Body of pancreas (tissue), 4 donors: ENCODE data around the gene TOM1. TPM values are rescaled to one million over a fixed set of nuclear protein-coding genes. Genes with fewer than 3 reads are reported as not detected.

Source experiments
- ATAC-seq: fragments of 150-250 bp; one replicate; pipeline ENCODE4 v1.9.1; 2016
- DNase-seq, 4 donors: peaks; one replicate each; pipeline ENCODE4 v3.0.0-alpha.2; 2019
- H3K27ac ChIP-seq, 4 donors: fragments of 200-600 bp; sonication (generic); 1 replicate in 3 of 4; 2 replicates in 1 of 4; pipeline versions ENCODE4 v1.5.1 to v1.6.1; 2016 to 2019; ENCODE audit warnings: mild to moderate bottlenecking in 1 of 4, mixed read lengths in 1 of 4, moderate library complexity in 1 of 4
- H3K27me3 ChIP-seq, 2 donors: fragments of 200-600 bp; sonication (generic); one replicate each; pipeline ENCODE4 v1.6.0; 2016; ENCODE audit warnings: mild to moderate bottlenecking in 1 of 2
- H3K36me3 ChIP-seq, 2 donors: fragments of 200-600 bp; sonication (generic); replicated peaks in 1 of 2; 2 replicates each; pipeline ENCODE4 v1.5.1; 2016; ENCODE audit warnings: low read depth in 2 of 2; ENCODE audit not compliant: insufficient read depth in 1 of 2
- H3K4me1 ChIP-seq: fragments of 200-600 bp; sonication (generic); one replicate; pipeline ENCODE4 v1.6.0; 2016
- H3K4me3 ChIP-seq, 2 donors: fragments of 200-600 bp; sonication (generic); 1 replicate in 1 of 2; 2 replicates in 1 of 2; pipeline ENCODE4 v1.5.1; 2016 to 2019
- H3K9me3 ChIP-seq, 3 donors: fragments of 200-600 bp; sonication (generic); 1 replicate in 2 of 3; 2 replicates in 1 of 3; pipeline ENCODE4 v1.5.1; 2016
- POLR2A ChIP-seq, 3 donors: fragments of 450-650 bp; IDR thresholded peaks; one replicate each; pipeline ENCODE4 v1.6.1; 2016; ENCODE audit warnings: antibody characterized with exemption in 3 of 3, mild to moderate bottlenecking in 2 of 3
- WGBS, 2 donors: methylation state at CpG; one replicate each; pipeline ENCODE4 v1.1.5; 2017; 5-methylcytosine and 5-hydroxymethylcytosine counted together
- intact Hi-C: fragments of 100-400 bp; cut with DNase I; formaldehyde crosslinking; loops from one replicate; pipeline ENCODE4 v1.15.1; 2023
- total RNA-seq, 2 donors: library from RNA; depleted of rRNA; stranded (reverse); fragments of >200 nt; gene quantifications; one replicate each; pipeline ENCODE4 v1.1.0, GENCODE V29; 2016
- TF ChIP-seq, protein P1 (sequence below), 7 experiments: fragments of 450-650 bp in 4 of 7; fragments of 200-600 bp in 3 of 7; sonication (generic) in 3 of 7; IDR thresholded peaks; one replicate each; pipeline ENCODE4 v1.5.1; 2016 to 2019; ENCODE audit warnings: antibody characterized with exemption in 7 of 7

TOM1 gene
- total RNA-seq, 2 donors from 2014 or later = 34.0 to 42.2 TPM

DNA sequence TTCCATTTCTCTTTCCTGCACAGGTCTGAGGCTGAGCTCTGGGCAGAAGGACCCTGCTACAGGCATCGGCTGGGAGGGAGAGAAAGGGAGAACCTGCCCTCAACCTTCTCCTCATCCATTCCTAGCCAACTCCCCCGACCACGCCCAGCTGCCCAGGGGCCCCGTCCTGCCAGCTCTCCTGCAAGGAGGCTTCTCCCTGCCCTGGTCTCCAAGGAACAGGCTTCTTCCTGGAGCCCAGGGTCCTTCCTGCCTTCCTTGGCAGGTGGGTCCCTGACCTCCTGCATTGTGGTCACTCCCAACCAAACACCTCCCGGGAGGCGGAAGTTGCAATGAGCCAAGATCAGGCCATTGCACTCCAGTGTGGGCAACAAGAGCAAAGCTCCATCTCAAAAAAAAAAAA lies 68.7 kb downstream of the TOM1 start:
- Histone ChIP-seq H3K9me3 (no peaks in the 10 kb centered on the region), H3K4me3 (no peak overlapping the region), H3K27ac (no peak overlapping the region), H3K27me3 (no peaks in the 10 kb centered on the region), H3K4me1 (peaks cover 10% of the 10 kb centered on the region), H3K36me3 (no peaks in the 10 kb centered on the region)
- intact Hi-C loops = no loop called here
- ATAC-seq (no peak), DNase-seq (no peak)
- TF ChIP-seq, protein P1, sequence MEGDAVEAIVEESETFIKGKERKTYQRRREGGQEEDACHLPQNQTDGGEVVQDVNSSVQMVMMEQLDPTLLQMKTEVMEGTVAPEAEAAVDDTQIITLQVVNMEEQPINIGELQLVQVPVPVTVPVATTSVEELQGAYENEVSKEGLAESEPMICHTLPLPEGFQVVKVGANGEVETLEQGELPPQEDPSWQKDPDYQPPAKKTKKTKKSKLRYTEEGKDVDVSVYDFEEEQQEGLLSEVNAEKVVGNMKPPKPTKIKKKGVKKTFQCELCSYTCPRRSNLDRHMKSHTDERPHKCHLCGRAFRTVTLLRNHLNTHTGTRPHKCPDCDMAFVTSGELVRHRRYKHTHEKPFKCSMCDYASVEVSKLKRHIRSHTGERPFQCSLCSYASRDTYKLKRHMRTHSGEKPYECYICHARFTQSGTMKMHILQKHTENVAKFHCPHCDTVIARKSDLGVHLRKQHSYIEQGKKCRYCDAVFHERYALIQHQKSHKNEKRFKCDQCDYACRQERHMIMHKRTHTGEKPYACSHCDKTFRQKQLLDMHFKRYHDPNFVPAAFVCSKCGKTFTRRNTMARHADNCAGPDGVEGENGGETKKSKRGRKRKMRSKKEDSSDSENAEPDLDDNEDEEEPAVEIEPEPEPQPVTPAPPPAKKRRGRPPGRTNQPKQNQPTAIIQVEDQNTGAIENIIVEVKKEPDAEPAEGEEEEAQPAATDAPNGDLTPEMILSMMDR (IDR thresholded peaks at IDR 0.05) = no peak
- no peak for TF ChIP-seq POLR2A (IDR thresholded peaks at IDR 0.05)
- WGBS, 2 donors = 82 to 90% methylated on average over 5 to 6 of the region's 6 CpGs

DNA sequence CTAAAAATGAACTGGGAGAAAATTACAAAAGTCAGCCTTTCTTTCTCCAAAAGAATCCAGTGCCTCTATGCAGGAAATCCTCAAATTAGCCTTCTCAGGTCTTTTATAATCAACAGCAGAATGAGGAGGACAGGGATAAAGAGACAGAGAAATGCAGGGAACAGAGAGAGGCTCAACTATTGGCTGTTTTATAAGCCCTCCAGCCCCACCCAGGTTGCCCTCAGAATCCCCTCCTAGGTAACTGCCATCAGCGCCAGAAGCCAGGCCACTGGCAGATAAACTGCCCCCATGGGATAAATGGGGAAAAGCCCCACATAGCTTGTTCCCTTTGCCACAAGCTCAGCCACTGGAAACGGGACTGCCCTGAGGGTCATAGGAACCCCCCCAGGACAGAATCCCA lies 70.3 kb downstream of the TOM1 start:
- WGBS, 2 donors = 52 to 80% methylated on average over 2 of the region's 2 CpGs
- Histone ChIP-seq H3K27ac (no peak overlapping the region), H3K9me3 (no peaks in the 10 kb centered on the region), H3K4me3 (no peak overlapping the region), H3K36me3 (no peaks in the 10 kb centered on the region), H3K27me3 (no peaks in the 10 kb centered on the region), H3K4me1 (peaks cover 10% of the 10 kb centered on the region)
- DNase-seq (no peak), ATAC-seq (no peak)
- intact Hi-C loops = no loop called here
- TF ChIP-seq POLR2A (IDR thresholded peaks at IDR 0.05) = no peak
- TF ChIP-seq, protein P1 (IDR thresholded peaks at IDR 0.05) = no peak

DNA sequence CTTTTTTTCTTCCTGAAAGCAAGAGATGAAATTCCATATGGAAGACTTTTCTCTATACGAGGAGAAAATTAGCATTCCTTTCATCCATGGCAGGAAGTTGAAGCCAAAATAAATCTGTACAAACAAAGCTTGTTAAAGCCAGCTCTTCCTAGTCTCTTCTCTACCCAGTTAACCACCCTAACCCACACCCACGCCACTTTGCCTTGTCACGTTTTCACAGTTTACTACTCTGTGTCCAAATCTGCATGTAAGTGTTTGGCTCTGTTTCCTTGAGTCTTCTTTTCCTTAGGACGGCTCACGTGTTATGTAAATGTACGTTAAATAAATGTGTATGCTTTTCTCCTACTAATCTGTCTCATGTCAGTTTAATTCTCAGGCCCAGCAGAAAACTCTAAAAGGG lies 74.1 kb downstream of the TOM1 start:
- 81 to 83% methylated on average over 6 of the region's 6 CpGs for WGBS, 2 donors
- DNase-seq (no peak), ATAC-seq (no peak)
- TF ChIP-seq, protein P1 (IDR thresholded peaks at IDR 0.05) = no peak
- H3K9me3 ChIP-seq = no peaks in the 10 kb centered on the region
- no peak overlapping the region for H3K4me3 ChIP-seq
- H3K36me3 ChIP-seq = no peaks in the 10 kb centered on the region
- intact Hi-C loops = no loop called here
- peaks cover 30% of the 10 kb centered on the region for H3K4me1 ChIP-seq
- H3K27me3 ChIP-seq = no peaks in the 10 kb centered on the region
- H3K27ac ChIP-seq = no peak overlapping the region

DNA sequence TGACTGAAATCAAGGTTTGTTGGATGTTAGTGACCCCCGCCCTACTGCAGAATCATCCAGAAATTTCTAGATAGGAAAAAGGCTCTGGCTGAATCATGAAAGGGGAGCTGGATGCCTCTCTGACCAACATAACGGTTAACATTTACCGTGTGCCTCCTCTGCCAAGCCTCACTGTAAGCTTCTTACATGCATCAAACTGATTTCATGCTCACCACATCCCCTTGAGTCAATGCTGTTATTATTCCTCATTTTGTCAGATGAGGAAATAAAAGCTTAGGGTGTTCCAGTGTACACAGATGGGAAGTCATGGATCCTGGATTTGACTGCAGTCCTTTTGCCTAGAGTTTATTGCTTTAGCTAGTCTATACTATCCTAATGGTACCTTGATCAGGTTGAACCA lies 75.3 kb downstream of the TOM1 start:
- H3K27me3 ChIP-seq = no peaks in the 10 kb centered on the region
- TF ChIP-seq, protein P1 (IDR thresholded peaks at IDR 0.05) = no peak
- TF ChIP-seq POLR2A (IDR thresholded peaks at IDR 0.05) = no peak
- DNase-seq (no peak), ATAC-seq (no peak)
- H3K27ac ChIP-seq = no peak overlapping the region
- peaks cover 37% of the 10 kb centered on the region for H3K4me1 ChIP-seq
- no peak overlapping the region for H3K4me3 ChIP-seq
- no peaks in the 10 kb centered on the region for H3K9me3 ChIP-seq
- H3K36me3 ChIP-seq = no peaks in the 10 kb centered on the region
- intact Hi-C loops = no loop called here
- 66 to 88% methylated on average over 3 of the region's 3 CpGs for WGBS, 2 donors

DNA sequence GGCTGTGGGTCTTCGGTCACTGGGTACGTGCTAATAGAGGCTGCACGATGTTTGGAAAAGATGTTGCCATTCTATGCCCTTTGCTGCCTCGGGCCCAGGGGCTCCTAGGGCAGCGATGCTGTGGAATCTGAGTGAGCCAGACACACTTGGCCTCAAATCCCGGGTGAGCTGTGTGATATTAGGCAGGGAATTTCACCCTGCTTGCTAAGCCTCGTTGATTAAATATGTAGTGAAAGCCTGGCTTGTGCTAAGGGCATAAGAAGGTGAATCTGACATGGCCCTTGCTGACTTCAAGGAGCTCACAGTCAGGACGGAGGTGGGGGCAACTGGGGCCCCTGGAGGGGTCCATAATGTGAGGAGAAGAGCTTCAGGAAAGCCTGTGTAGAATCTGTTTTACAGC lies 75.8 kb downstream of the TOM1 start:
- Histone ChIP-seq H3K27ac (no peak overlapping the region), H3K36me3 (no peaks in the 10 kb centered on the region), H3K4me3 (no peak overlapping the region), H3K9me3 (no peaks in the 10 kb centered on the region), H3K27me3 (no peaks in the 10 kb centered on the region), H3K4me1 (peaks cover 40% of the 10 kb centered on the region)
- DNase-seq (no peak), ATAC-seq (no peak)
- intact Hi-C loops = no loop called here
- TF ChIP-seq, protein P1 (IDR thresholded peaks at IDR 0.05) = no peak
- no peak for TF ChIP-seq POLR2A (IDR thresholded peaks at IDR 0.05)
- 77 to 81% methylated on average over 8 of the region's 8 CpGs for WGBS, 2 donors
